Type B pancreatic cell (in vitro differentiated cells): ENCODE results near the gene ZFYVE19. TPM values are rescaled to one million over a fixed set of nuclear protein-coding genes. Genes with fewer than 3 reads are reported as not detected.

ENCODE experiments used
- DNase-seq: peaks from one replicate; pipeline ENCODE4 v3.0.0; 2021; ENCODE audit warnings: mixed read lengths; ENCODE audit not compliant: unreplicated experiment; ENCODE audit errors: extremely low spot score
- H3K27ac Mint-ChIP-seq: 2 replicates; pipeline ENCODE4 v1.8.0; 2021; ENCODE audit warnings: mild to moderate bottlenecking, mixed read lengths
- H3K27me3 Mint-ChIP-seq: 2 replicates; pipeline ENCODE4 v1.8.0; 2021; ENCODE audit warnings: mixed read lengths
- H3K36me3 Mint-ChIP-seq: 2 replicates; pipeline ENCODE4 v1.8.0; 2021; ENCODE audit warnings: mixed read lengths
- H3K4me1 Mint-ChIP-seq: one replicate; pipeline ENCODE4 v1.8.0; 2021; ENCODE audit warnings: mixed read lengths; ENCODE audit not compliant: unreplicated experiment
- H3K4me3 Mint-ChIP-seq: 2 replicates; pipeline ENCODE4 v1.8.0; 2021; ENCODE audit warnings: mild to moderate bottlenecking, mixed read lengths
- H3K9me3 Mint-ChIP-seq: 2 replicates; pipeline ENCODE4 v1.8.0; 2021; ENCODE audit warnings: mixed read lengths
- CTCF ChIP-seq: fragments of 200-600 bp; sonication (generic); conservative IDR thresholded peaks from 2 replicates; pipeline ENCODE4 v1.5.0; 2021; ENCODE audit warnings: antibody characterized with exemption, mild to moderate bottlenecking
- total RNA-seq: library from RNA; stranded (reverse); gene quantifications from 2 replicates; pipeline ENCODE4 v1.2.1, GENCODE V29; 2021; ENCODE audit warnings: low replicate concordance

Gene ZFYVE19
- total RNA-seq, 1 donor from 2014 or later = 31.6 TPM

- no peaks in the 10 kb centered on the region for H3K36me3 Mint-ChIP-seq
- no peaks in the 10 kb centered on the region for H3K9me3 Mint-ChIP-seq
- TF ChIP-seq CTCF = no peak
- H3K4me3 Mint-ChIP-seq = no peak overlapping the region
- no peaks in the 10 kb centered on the region for H3K27me3 Mint-ChIP-seq
- DNase-seq = no peak
- peaks cover 10% of the 10 kb centered on the region for H3K4me1 Mint-ChIP-seq
- H3K27ac Mint-ChIP-seq = no peak overlapping the region
Measured at GRCh38 chr15:40773902-40774301, 33.0 kb upstream of the ZFYVE19 start.

- H3K27me3 Mint-ChIP-seq = no peaks in the 10 kb centered on the region
- H3K36me3 Mint-ChIP-seq = no peaks in the 10 kb centered on the region
- TF ChIP-seq CTCF = no peak
- peaks cover 2% of the 10 kb centered on the region for H3K4me1 Mint-ChIP-seq
- no peak overlapping the region for H3K4me3 Mint-ChIP-seq
- no peaks in the 10 kb centered on the region for H3K9me3 Mint-ChIP-seq
- H3K27ac Mint-ChIP-seq = no peak overlapping the region
- no peak for DNase-seq
Measured at GRCh38 chr15:40775007-40775406, 31.9 kb upstream of the ZFYVE19 start.

- Mint-ChIP-seq H3K4me3 (no peak overlapping the region), H3K27me3 (no peaks in the 10 kb centered on the region), H3K36me3 (no peaks in the 10 kb centered on the region), H3K9me3 (no peaks in the 10 kb centered on the region), H3K4me1 (no peaks in the 10 kb centered on the region), H3K27ac (no peak overlapping the region)
- TF ChIP-seq CTCF = no peak
- DNase-seq = no peak
Measured at GRCh38 chr15:40775740-40776536, 31.0 kb upstream of the ZFYVE19 start.

GRCh38 chr15:40776537-40777141 is 30.2 kb upstream of the ZFYVE19 start:
- H3K27me3 Mint-ChIP-seq = no peaks in the 10 kb centered on the region
- DNase-seq = no peak
- H3K4me1 Mint-ChIP-seq = no peaks in the 10 kb centered on the region
- peak overlapping the region; percentile 41 for H3K27ac Mint-ChIP-seq
- H3K9me3 Mint-ChIP-seq = no peaks in the 10 kb centered on the region
- no peak overlapping the region for H3K4me3 Mint-ChIP-seq
- TF ChIP-seq CTCF = no peak
- H3K36me3 Mint-ChIP-seq = no peaks in the 10 kb centered on the region

GRCh38 chr15:40782609-40783227 is 24.2 kb upstream of the ZFYVE19 start:
- Mint-ChIP-seq H3K4me1 (peaks cover 22% of the 10 kb centered on the region), H3K9me3 (no peaks in the 10 kb centered on the region), H3K36me3 (no peaks in the 10 kb centered on the region), H3K27ac (peak overlapping the region; percentile 37), H3K27me3 (no peaks in the 10 kb centered on the region), H3K4me3 (no peak overlapping the region)
- peak; percentile 81 for DNase-seq
- peak; percentile 75 for TF ChIP-seq CTCF
